RWPE2 (cell line): ENCODE data around the gene CDX1.

Source experiments
- ATAC-seq: fragments of 200-7000 bp; cut with Tn5 transposase; 3 replicates; pipeline ENCODE4 v1.9.1; 2021; ENCODE audit warnings: low read depth
- DNase-seq: peaks from one replicate; pipeline ENCODE4 v3.0.0-alpha.2; 2020; ENCODE audit warnings: low spot score
- H3K27ac ChIP-seq: fragments of 450-650 bp; 2 replicates; pipeline ENCODE4 v1.5.1; 2017; ENCODE audit warnings: mild to moderate bottlenecking; ENCODE audit not compliant: poor library complexity, severe bottlenecking
- H3K27me3 ChIP-seq: fragments of 250-450 bp; sonication (Bioruptor Pico); 2 replicates; pipeline ENCODE4 v1.5.1; 2021; ENCODE audit warnings: mild to moderate bottlenecking, moderate library complexity; ENCODE audit not compliant: insufficient read depth, poor library complexity, severe bottlenecking
- H3K36me3 ChIP-seq: fragments of 250-450 bp; sonication (Bioruptor Pico); 2 replicates; pipeline ENCODE4 v1.5.1; 2020; ENCODE audit warnings: low read depth, mild to moderate bottlenecking, moderate library complexity
- H3K4me1 ChIP-seq: fragments of 250-450 bp; sonication (Bioruptor Pico); 2 replicates; pipeline ENCODE4 v1.5.1; 2021; ENCODE audit warnings: mild to moderate bottlenecking, moderate library complexity; ENCODE audit not compliant: insufficient read depth, poor library complexity, severe bottlenecking
- H3K4me3 ChIP-seq: fragments of 250-450 bp; sonication (Bioruptor Pico); 2 replicates; pipeline ENCODE4 v1.5.1; 2021; ENCODE audit warnings: mild to moderate bottlenecking, moderate library complexity; ENCODE audit not compliant: severe bottlenecking
- H3K9me3 ChIP-seq: fragments of 250-450 bp; sonication (Bioruptor Pico); 2 replicates; pipeline ENCODE4 v1.5.1; 2021; ENCODE audit warnings: mild to moderate bottlenecking, moderate library complexity; ENCODE audit not compliant: severe bottlenecking
- CTCF ChIP-seq: fragments of 450-650 bp; IDR thresholded peaks from one replicate; pipeline ENCODE4 v1.5.1; 2017; ENCODE audit warnings: mild to moderate bottlenecking, moderate library complexity; ENCODE audit not compliant: poor library complexity, severe bottlenecking

The CDX1 gene

GRCh38 chr5:150213530-150213929 lies 47.0 kb downstream of the CDX1 start:
- DNase-seq (no peak), ATAC-seq (no peak)
- TF ChIP-seq CTCF: no peak
- H3K36me3 ChIP-seq: no peaks in the 10 kb centered on the region
- H3K9me3 ChIP-seq: no peaks in the 10 kb centered on the region
- H3K27me3 ChIP-seq: no peaks in the 10 kb centered on the region
- H3K27ac ChIP-seq: no peak overlapping the region
- peaks cover 10% of the 10 kb centered on the region for H3K4me1 ChIP-seq
- H3K4me3 ChIP-seq: no peak overlapping the region

- Histone ChIP-seq H3K27ac (no peak overlapping the region), H3K4me3 (no peak overlapping the region), H3K27me3 (no peaks in the 10 kb centered on the region), H3K36me3 (no peaks in the 10 kb centered on the region), H3K4me1 (peaks cover 2% of the 10 kb centered on the region), H3K9me3 (no peaks in the 10 kb centered on the region)
- DNase-seq (no peak), ATAC-seq (no peak)
- no peak for TF ChIP-seq CTCF
These were observed 47.7 kb downstream of the CDX1 start for GRCh38 chr5:150214289-150214688.

GRCh38 chr5:150215979-150216944 lies 49.7 kb downstream of the CDX1 start:
- Histone ChIP-seq H3K36me3 (no peaks in the 10 kb centered on the region), H3K9me3 (no peaks in the 10 kb centered on the region), H3K4me3 (no peak overlapping the region), H3K27ac (no peak overlapping the region), H3K4me1 (no peaks in the 10 kb centered on the region), H3K27me3 (no peaks in the 10 kb centered on the region)
- DNase-seq (no peak), ATAC-seq (no peak)
- TF ChIP-seq CTCF: no peak

DNA sequence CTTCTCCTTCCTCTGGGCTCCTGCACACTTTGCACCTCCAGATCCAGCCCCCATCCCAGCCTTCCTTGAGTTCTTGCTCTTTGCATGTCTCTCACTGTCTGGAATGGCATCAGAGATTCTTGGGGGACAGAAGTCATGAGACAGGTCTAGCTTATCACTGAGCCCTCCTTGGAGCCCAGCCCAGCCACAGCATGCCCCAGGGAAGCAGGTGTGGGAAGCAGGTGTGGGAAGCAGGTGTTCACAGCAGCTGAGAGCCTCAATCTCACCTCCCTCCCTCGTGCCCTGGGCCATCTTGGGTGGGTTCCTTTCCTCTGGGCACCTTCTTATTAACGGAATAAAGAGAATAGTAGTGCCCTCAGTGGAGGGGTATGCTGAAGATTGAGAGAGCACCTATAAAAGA lies 50.5 kb downstream of the CDX1 start:
- ATAC-seq: no peak
- Histone ChIP-seq H3K27me3 (no peaks in the 10 kb centered on the region), H3K4me3 (no peak overlapping the region), H3K27ac (no peak overlapping the region), H3K4me1 (no peaks in the 10 kb centered on the region), H3K36me3 (no peaks in the 10 kb centered on the region), H3K9me3 (no peaks in the 10 kb centered on the region)
- DNase-seq: no peak
- TF ChIP-seq CTCF: no peak
